Measurements from ENCODE around the gene SNX10.

- TF ChIP-seq GATA2 (IDR thresholded peaks at IDR 0.05; ENCODE audit: low read depth, low read length): no peak
- TF ChIP-seq GATA3 (IDR thresholded peaks at IDR 0.05; ENCODE audit: low read depth, low read length): no peak
Measured at GRCh38 chr7:26309089-26309488, 17.4 kb downstream of the SNX10 start.

Measured in SH-SY5Y (cell line).